Effector memory CD4-positive, alpha-beta T cell (primary cell): ENCODE results near the gene GSAP.

ENCODE experiments used
- DNase-seq, 3 donors: peaks; one replicate each; pipeline ENCODE4 v3.0.0-alpha.2; 2020
- H3K27ac ChIP-seq: 2 replicates; pipeline ENCODE4 v1.7.0; 2013; ENCODE audit warnings: mild to moderate bottlenecking, low read length, moderate library complexity; ENCODE audit not compliant: insufficient read depth, poor library complexity, severe bottlenecking
- H3K27me3 ChIP-seq: replicated peaks from 2 replicates; pipeline ENCODE4 v1.7.0; 2013; ENCODE audit warnings: mild to moderate bottlenecking, low read length; ENCODE audit not compliant: insufficient read depth, control insufficient read depth, poor library complexity, severe bottlenecking
- H3K36me3 ChIP-seq: 2 replicates; pipeline ENCODE4 v1.7.0; 2013; ENCODE audit warnings: mild to moderate bottlenecking, low read length, moderate library complexity; ENCODE audit not compliant: control insufficient read depth, insufficient read depth
- H3K4me1 ChIP-seq: 2 replicates; pipeline ENCODE4 v1.7.0; 2013; ENCODE audit warnings: low read length, mild to moderate bottlenecking; ENCODE audit not compliant: control insufficient read depth, insufficient read depth, poor library complexity, severe bottlenecking
- H3K4me3 ChIP-seq: 2 replicates; pipeline ENCODE4 v1.7.0; 2013; ENCODE audit warnings: low read length, low read depth, mild to moderate bottlenecking; ENCODE audit not compliant: insufficient read depth, poor library complexity, severe bottlenecking
- H3K9me3 ChIP-seq: 2 replicates; pipeline ENCODE4 v1.7.0; 2013; ENCODE audit warnings: mild to moderate bottlenecking, low read length, moderate library complexity; ENCODE audit not compliant: control insufficient read depth

Gene GSAP

GRCh38 chr7:77378584-77378983 lies 37.6 kb downstream of the GSAP start:
- Histone ChIP-seq H3K27ac (no peak overlapping the region), H3K4me3 (no peak overlapping the region), H3K9me3 (no peaks in the 10 kb centered on the region), H3K4me1 (no peaks in the 10 kb centered on the region), H3K27me3 (no peaks in the 10 kb centered on the region), H3K36me3 (peaks cover 9% of the 10 kb centered on the region)
- DNase-seq = no peak

- H3K4me3 ChIP-seq = no peak overlapping the region
- no peaks in the 10 kb centered on the region for H3K9me3 ChIP-seq
- H3K27ac ChIP-seq = no peak overlapping the region
- H3K27me3 ChIP-seq = no peaks in the 10 kb centered on the region
- DNase-seq = no peak
- H3K4me1 ChIP-seq = no peaks in the 10 kb centered on the region
- peaks cover 5% of the 10 kb centered on the region for H3K36me3 ChIP-seq
These were observed 45.5 kb downstream of the GSAP start for GRCh38 chr7:77370606-77371005.

GRCh38 chr7:77368974-77369373 lies 47.2 kb downstream of the GSAP start:
- Histone ChIP-seq H3K4me3 (no peak overlapping the region), H3K27me3 (no peaks in the 10 kb centered on the region), H3K27ac (no peak overlapping the region), H3K9me3 (no peaks in the 10 kb centered on the region), H3K4me1 (no peaks in the 10 kb centered on the region), H3K36me3 (no peaks in the 10 kb centered on the region)
- DNase-seq = no peak

GRCh38 chr7:77367976-77368375 lies 48.2 kb downstream of the GSAP start:
- Histone ChIP-seq H3K27me3 (no peaks in the 10 kb centered on the region), H3K27ac (no peak overlapping the region), H3K4me3 (no peak overlapping the region), H3K4me1 (no peaks in the 10 kb centered on the region), H3K36me3 (no peaks in the 10 kb centered on the region), H3K9me3 (no peaks in the 10 kb centered on the region)
- DNase-seq = no peak

GRCh38 chr7:77362905-77363304 lies 53.2 kb downstream of the GSAP start:
- H3K4me1 ChIP-seq = no peaks in the 10 kb centered on the region
- no peaks in the 10 kb centered on the region for H3K27me3 ChIP-seq
- no peaks in the 10 kb centered on the region for H3K9me3 ChIP-seq
- no peak overlapping the region for H3K27ac ChIP-seq
- no peaks in the 10 kb centered on the region for H3K36me3 ChIP-seq
- no peak for DNase-seq
- H3K4me3 ChIP-seq = no peak overlapping the region

GRCh38 chr7:77360969-77361368 lies 55.2 kb downstream of the GSAP start:
- no peaks in the 10 kb centered on the region for H3K36me3 ChIP-seq
- no peaks in the 10 kb centered on the region for H3K4me1 ChIP-seq
- no peak overlapping the region for H3K4me3 ChIP-seq
- H3K9me3 ChIP-seq = no peaks in the 10 kb centered on the region
- no peak overlapping the region for H3K27ac ChIP-seq
- H3K27me3 ChIP-seq = no peaks in the 10 kb centered on the region
- no peak for DNase-seq

GRCh38 chr7:77360104-77360503 lies 56.0 kb downstream of the GSAP start:
- Histone ChIP-seq H3K27ac (no peak overlapping the region), H3K27me3 (no peaks in the 10 kb centered on the region)

GRCh38 chr7:77359599-77359998 lies 56.5 kb downstream of the GSAP start:
- no peak for DNase-seq
- no peaks in the 10 kb centered on the region for H3K36me3 ChIP-seq
- no peaks in the 10 kb centered on the region for H3K9me3 ChIP-seq
- H3K27ac ChIP-seq = no peak overlapping the region
- peaks cover 9% of the 10 kb centered on the region for H3K4me1 ChIP-seq
- H3K4me3 ChIP-seq = no peak overlapping the region
- no peaks in the 10 kb centered on the region for H3K27me3 ChIP-seq

More at GRCh38 chr7:77360104-77360503, 56.0 kb downstream of the GSAP start:
- H3K9me3 ChIP-seq = no peaks in the 10 kb centered on the region
- no peaks in the 10 kb centered on the region for H3K36me3 ChIP-seq
- no peak overlapping the region for H3K4me3 ChIP-seq
- no peak for DNase-seq
- H3K4me1 ChIP-seq = peaks cover 4% of the 10 kb centered on the region

- no peaks in the 10 kb centered on the region for H3K9me3 ChIP-seq
- DNase-seq = no peak
- H3K4me1 ChIP-seq = peaks cover 39% of the 10 kb centered on the region
- H3K36me3 ChIP-seq = no peaks in the 10 kb centered on the region
- no peaks in the 10 kb centered on the region for H3K27me3 ChIP-seq
- H3K4me3 ChIP-seq = no peak overlapping the region
- H3K27ac ChIP-seq = no peak overlapping the region
These were observed 61.2 kb downstream of the GSAP start for GRCh38 chr7:77354914-77355313.

- no peaks in the 10 kb centered on the region for H3K9me3 ChIP-seq
- DNase-seq = no peak
- H3K27ac ChIP-seq = no peak overlapping the region
- H3K4me1 ChIP-seq = peaks cover 39% of the 10 kb centered on the region
- H3K36me3 ChIP-seq = no peaks in the 10 kb centered on the region
- H3K4me3 ChIP-seq = no peak overlapping the region
- no peaks in the 10 kb centered on the region for H3K27me3 ChIP-seq
These were observed 61.7 kb downstream of the GSAP start for GRCh38 chr7:77354484-77354883.

GRCh38 chr7:77353911-77354310 lies 62.2 kb downstream of the GSAP start:
- no peak overlapping the region for H3K27ac ChIP-seq
- H3K9me3 ChIP-seq = no peaks in the 10 kb centered on the region
- no peaks in the 10 kb centered on the region for H3K27me3 ChIP-seq
- H3K4me1 ChIP-seq = peaks cover 39% of the 10 kb centered on the region
- DNase-seq = no peak
- no peaks in the 10 kb centered on the region for H3K36me3 ChIP-seq
- H3K4me3 ChIP-seq = no peak overlapping the region
